Neural progenitor cell (in vitro differentiated cells): ENCODE measurements around the gene HPF1. TPM values are rescaled to one million over a fixed set of nuclear protein-coding genes. Genes with fewer than 3 reads are reported as not detected.

Source experiments
- DNase-seq: peaks from one replicate; pipeline ENCODE4 v3.0.0-alpha.2; 2016; ENCODE audit warnings: low spot score
- H2AFZ ChIP-seq: fragments of 200-600 bp; sonication (generic); replicated peaks from 2 replicates; pipeline ENCODE4 v1.6.1; 2016; ENCODE audit warnings: antibody characterized with exemption
- H3F3A ChIP-seq: fragments of 200-600 bp; sonication (generic); 2 replicates; pipeline ENCODE4 v1.6.1; 2016; ENCODE audit warnings: antibody characterized with exemption, low read depth
- H3K27ac ChIP-seq: fragments of 200-600 bp; sonication (generic); 2 replicates; pipeline ENCODE4 v1.5.1; 2016; ENCODE audit warnings: mild to moderate bottlenecking
- H3K27me3 ChIP-seq: fragments of 200-600 bp; sonication (generic); 2 replicates; pipeline ENCODE4 v1.6.1; 2016; ENCODE audit warnings: mild to moderate bottlenecking, moderate library complexity
- H3K36me3 ChIP-seq: fragments of 200-600 bp; sonication (generic); 2 replicates; pipeline ENCODE4 v1.5.1; 2016
- H3K4me1 ChIP-seq: fragments of 200-600 bp; sonication (generic); 2 replicates; pipeline ENCODE4 v1.6.1; 2016; ENCODE audit warnings: mixed run types
- H3K4me2 ChIP-seq: fragments of 200-600 bp; sonication (generic); 2 replicates; pipeline ENCODE4 v1.6.1; 2016
- H3K4me3 ChIP-seq: fragments of 200-600 bp; sonication (generic); 2 replicates; pipeline ENCODE4 v1.5.1; 2016
- H3K79me2 ChIP-seq: fragments of 200-600 bp; sonication (generic); 2 replicates; pipeline ENCODE4 v1.6.1; 2016; ENCODE audit warnings: low read depth
- H3K9ac ChIP-seq: fragments of 200-600 bp; sonication (generic); 2 replicates; pipeline ENCODE4 v1.6.1; 2016
- H3K9me3 ChIP-seq: fragments of 200-600 bp; sonication (generic); 2 replicates; pipeline ENCODE4 v1.5.1; 2016; ENCODE audit warnings: low read depth
- H4K20me1 ChIP-seq: fragments of 200-600 bp; sonication (generic); 2 replicates; pipeline ENCODE4 v1.6.1; 2016; ENCODE audit warnings: low read depth
- H3K27ac Mint-ChIP-seq: 3 replicates; pipeline ENCODE4 v1.8.0; 2021; ENCODE audit warnings: mixed read lengths
- H3K27me3 Mint-ChIP-seq: 2 replicates; pipeline ENCODE4 v1.8.0; 2022; ENCODE audit warnings: low read depth, mild to moderate bottlenecking, inconsistent platforms, moderate library complexity, mixed read lengths; ENCODE audit not compliant: insufficient read depth
- H3K36me3 Mint-ChIP-seq: 3 replicates; pipeline ENCODE4 v1.8.0; 2021; ENCODE audit warnings: mixed read lengths
- H3K4me1 Mint-ChIP-seq: 3 replicates; pipeline ENCODE4 v1.8.0; 2021; ENCODE audit warnings: mixed read lengths
- H3K4me3 Mint-ChIP-seq: 3 replicates; pipeline ENCODE4 v1.8.0; 2021; ENCODE audit warnings: mild to moderate bottlenecking, moderate library complexity, mixed read lengths
- H3K9me3 Mint-ChIP-seq: 3 replicates; pipeline ENCODE4 v1.8.0; 2020; ENCODE audit warnings: mixed read lengths
- CTCF ChIP-seq: fragments of 200-600 bp; sonication (generic); IDR thresholded peaks from 2 replicates; pipeline ENCODE4 v1.5.1; 2017; ENCODE audit warnings: antibody characterized with exemption, mild to moderate bottlenecking
- EZH2 ChIP-seq: fragments of 200-600 bp; sonication (generic); IDR thresholded peaks from 2 replicates; pipeline ENCODE4 v1.6.1; 2017; ENCODE audit warnings: antibody characterized with exemption, mild to moderate bottlenecking, moderate library complexity
- EZH2phosphoT487 ChIP-seq: fragments of 200-600 bp; sonication (generic); IDR thresholded peaks from 2 replicates; pipeline ENCODE4 v1.6.1; 2017; ENCODE audit warnings: antibody characterized with exemption
- total RNA-seq: library from RNA; depleted of rRNA; stranded (reverse); fragments of >200 nt; gene quantifications from 2 replicates; pipeline ENCODE4 v1.2.3, GENCODE V29; 2015; ENCODE audit warnings: low replicate concordance

HPF1 gene
- total RNA-seq, 1 donor from 2014 or later: 131 TPM

- H3K27me3 Mint-ChIP-seq: peaks cover 2% of the 10 kb centered on the region
- H3K36me3 ChIP-seq: peaks cover 7% of the 10 kb centered on the region
- no peak overlapping the region for H3K9ac ChIP-seq
- H3K4me3 Mint-ChIP-seq: no peak overlapping the region
- no peak for TF ChIP-seq EZH2
- no peak for TF ChIP-seq CTCF
- no peak for TF ChIP-seq EZH2phosphoT487
- H3K27ac ChIP-seq: no peak overlapping the region
- no peaks in the 10 kb centered on the region for H3K9me3 ChIP-seq
- H3K27me3 ChIP-seq: no peaks in the 10 kb centered on the region
- H3K4me1 Mint-ChIP-seq: peaks cover 4% of the 10 kb centered on the region
- no peaks in the 10 kb centered on the region for H3F3A ChIP-seq
- no peak overlapping the region for H3K27ac Mint-ChIP-seq
- H3K4me2 ChIP-seq: no peak overlapping the region
- peaks cover 29% of the 10 kb centered on the region for H3K36me3 Mint-ChIP-seq
- H3K4me3 ChIP-seq: no peak overlapping the region
- H4K20me1 ChIP-seq: no peaks in the 10 kb centered on the region
- DNase-seq: no peak
- no peaks in the 10 kb centered on the region for H3K4me1 ChIP-seq
- H3K79me2 ChIP-seq: no peaks in the 10 kb centered on the region
- peaks cover 11% of the 10 kb centered on the region for H3K9me3 Mint-ChIP-seq
- no peak overlapping the region for H2AFZ ChIP-seq
Measured at GRCh38 chr4:169682372-169683047, 75.2 kb downstream of the HPF1 start.

Other genes with a start within 250 kb of the HPF1 start
- 9.9 and 12.1 TPM in 2 replicates for gene NEK1, start 145.4 kb downstream of the HPF1 start, total RNA-seq
- gene CLCN3, start 137.4 kb downstream of the HPF1 start, total RNA-seq: 27.0 and 44.8 TPM in 2 replicates